SK-N-MC (cell line): Measurements from ENCODE around the gene LRATD1.

Source experiments
- EZH2 ChIP-seq: fragments of 200-600 bp; sonication (generic); IDR thresholded peaks from one replicate; pipeline ENCODE4 v1.6.1; 2017; ENCODE audit warnings: antibody characterized with exemption
- FOXP2 ChIP-seq: optimal IDR thresholded peaks from 2 replicates; pipeline ENCODE3; 2011; ENCODE audit warnings: mild to moderate bottlenecking, moderate library complexity; ENCODE audit not compliant: insufficient read depth; ENCODE audit errors: extremely low read length, control extremely low read depth
- POLR2AphosphoS5 ChIP-seq: IDR thresholded peaks from 2 replicates; pipeline ENCODE4 v1.6.1; 2012; ENCODE audit warnings: mild to moderate bottlenecking, low read depth, low read length, borderline replicate concordance

GRCh38 chr2:14619441-14619840 lies 13.1 kb upstream of the LRATD1 start:
- no peak for TF ChIP-seq POLR2AphosphoS5
- no peak for TF ChIP-seq EZH2
- no peak for TF ChIP-seq FOXP2
